ENCODE measurements around the gene TMEM39A.

Gene TMEM39A

DNA sequence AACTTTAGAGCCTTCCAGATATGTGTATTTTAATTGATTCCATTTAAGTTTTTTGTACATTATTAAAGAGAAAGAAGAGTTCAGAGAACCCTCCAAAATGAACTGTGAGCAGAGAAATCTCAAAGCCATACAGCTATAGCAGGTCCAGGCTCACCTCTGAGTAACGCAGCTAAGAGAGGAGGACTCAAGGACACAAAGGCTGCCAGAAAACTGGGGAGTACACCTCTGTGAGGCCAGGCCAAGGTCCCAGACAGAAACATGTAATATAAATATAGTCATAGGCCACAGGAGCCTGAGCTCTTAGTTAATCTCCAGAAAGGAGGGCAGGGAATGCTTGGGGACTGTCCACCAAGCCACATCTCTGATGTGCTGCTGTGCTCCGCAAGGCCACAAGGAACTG lies 66.5 kb downstream of the TMEM39A start:
- no peak for FAIRE-seq

DNA sequence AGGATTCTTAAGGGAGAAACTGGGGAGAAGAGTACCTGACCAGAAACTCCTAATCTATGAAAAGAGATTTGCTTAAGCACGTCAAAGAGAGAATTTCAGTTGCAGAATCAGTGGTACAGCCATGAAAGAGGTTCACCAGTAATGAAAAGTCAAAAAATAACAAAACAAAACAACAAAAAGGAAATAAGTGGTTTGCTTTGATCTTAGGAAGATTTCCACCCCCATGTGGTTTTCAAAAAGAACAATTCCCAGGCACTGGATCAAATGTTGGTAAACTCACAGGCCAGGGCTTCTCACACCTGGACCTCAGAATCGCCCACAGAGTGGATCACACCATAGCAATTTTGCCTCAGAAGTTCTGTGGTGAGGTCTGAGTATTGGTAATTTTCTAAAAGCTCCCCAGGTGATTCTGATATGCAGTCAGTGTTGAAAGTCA lies 67.5 kb downstream of the TMEM39A start:
- no peak for FAIRE-seq

GRCh38 chr3:119388577-119388976 lies 74.8 kb downstream of the TMEM39A start:
- no peak for FAIRE-seq

- no peak for FAIRE-seq
Measured at GRCh38 chr3:119382134-119382533, 81.3 kb downstream of the TMEM39A start.

DNA sequence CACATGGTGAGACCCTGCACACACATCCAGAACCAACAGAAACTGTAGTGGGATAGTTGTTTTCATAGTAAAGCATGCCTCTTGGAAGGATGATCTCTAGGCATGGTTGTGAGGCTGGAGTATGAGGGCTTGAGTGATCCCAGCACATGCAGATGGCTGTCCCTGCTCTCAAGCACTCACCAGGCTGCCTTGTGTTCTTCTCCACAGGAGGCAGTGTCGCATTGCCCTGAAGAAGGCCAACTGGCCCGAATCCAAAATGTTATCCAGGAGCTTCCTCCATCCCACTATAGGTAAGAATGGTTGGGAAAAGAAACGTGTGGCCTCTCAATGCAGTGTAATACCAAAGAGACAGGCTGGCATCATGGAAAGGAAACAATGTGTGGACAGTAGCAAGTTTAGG lies 82.7 kb downstream of the TMEM39A start:
- no peak for FAIRE-seq
